Left cardiac atrium (tissue), 4 donors: ENCODE results near the gene ATP23. TPM values are rescaled to one million over a fixed set of nuclear protein-coding genes. Genes with fewer than 3 reads are reported as not detected.

Experiments
- ATAC-seq, 2 donors: fragments of 200-7000 bp; cut with Tn5 transposase; one replicate each; pipeline ENCODE4 v1.9.1; 2020; ENCODE audit warnings: mild to moderate bottlenecking in 2 of 2, moderate library complexity in 2 of 2
- DNase-seq: peaks from one replicate; pipeline ENCODE4 v3.0.0-alpha.2; 2020
- intact Hi-C, 2 donors: fragments of 100-400 bp; cut with DNase I; formaldehyde crosslinking; loops; one replicate each; pipeline versions ENCODE4 v1.14.1 to v1.15.1; 2022 to 2023
- total RNA-seq, 2 donors: library from RNA; stranded (reverse); fragmentation: NEBNext Ultra II Directional; extraction: Animal tissue kit (Norgen Biotek cat#: 25700); gene quantifications; one replicate each; pipeline ENCODE4 v1.2.1, GENCODE V29; 2021
- donor health status: DM: no; HTN: yes; CAD: no.
- donor health status: DM: no; HTN: yes; CAD: no; lungs with severe emphysema.
- donor health status: DM: yes; HTN: yes; CAD: no.
- donor health status: Dilated cardiomyopathy.

ATP23 gene
- total RNA-seq, 2 donors from 2014 or later, result 7.6 to 9.4 TPM

DNA sequence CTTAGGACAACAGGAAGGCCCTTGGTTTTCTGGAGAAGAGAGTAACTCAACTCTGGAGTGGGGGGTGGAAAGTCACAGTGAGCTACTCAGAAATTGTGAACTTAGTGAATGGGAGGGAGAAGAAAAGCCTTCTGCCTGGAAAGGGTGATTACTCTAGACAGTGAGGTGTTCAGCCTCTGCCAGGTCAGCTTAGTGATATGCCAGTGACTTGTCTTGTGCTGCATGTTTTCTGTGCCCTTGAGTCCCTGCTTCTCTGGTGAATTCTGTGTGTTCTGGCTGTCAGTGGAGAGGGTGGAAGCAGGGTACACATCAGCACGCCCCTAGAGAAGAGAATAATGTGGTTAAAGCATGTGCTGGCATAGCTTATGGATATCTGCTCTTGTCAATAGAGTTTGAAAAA is 13.4 kb downstream of the ATP23 start:
- intact Hi-C loops, result no loop called here
- no peak for ATAC-seq
- DNase-seq, result no peak

DNA sequence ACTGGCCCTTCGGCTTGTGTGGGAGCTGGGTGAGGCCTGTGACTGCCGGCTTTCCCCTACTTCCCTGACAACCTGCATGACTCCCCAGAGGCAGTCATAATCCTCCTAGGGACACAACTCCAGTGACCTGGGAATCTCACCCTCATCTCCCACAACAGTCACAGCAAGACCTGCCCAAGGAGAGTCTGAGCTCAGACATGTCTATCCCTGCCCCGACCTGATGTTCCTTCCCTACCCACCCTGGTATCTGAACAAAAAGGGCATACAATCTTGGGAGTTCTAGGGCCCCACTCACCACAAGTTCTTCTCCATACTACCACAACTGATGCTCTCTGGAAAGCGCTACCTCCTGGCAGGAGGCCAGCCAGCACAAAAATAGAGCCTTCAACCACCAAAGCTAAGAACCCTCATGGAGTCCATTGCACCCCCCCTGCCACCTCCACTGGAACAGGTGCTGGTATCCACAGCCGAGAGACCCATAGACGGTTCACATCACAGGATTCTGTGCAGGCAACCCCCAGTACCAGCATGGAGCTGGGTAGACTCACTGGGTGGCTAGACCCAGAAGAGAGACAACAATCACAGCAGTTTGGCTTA is 16.8 kb downstream of the ATP23 start:
- no peak for ATAC-seq
- no peak for DNase-seq
- intact Hi-C loops, result no loop called here

DNA sequence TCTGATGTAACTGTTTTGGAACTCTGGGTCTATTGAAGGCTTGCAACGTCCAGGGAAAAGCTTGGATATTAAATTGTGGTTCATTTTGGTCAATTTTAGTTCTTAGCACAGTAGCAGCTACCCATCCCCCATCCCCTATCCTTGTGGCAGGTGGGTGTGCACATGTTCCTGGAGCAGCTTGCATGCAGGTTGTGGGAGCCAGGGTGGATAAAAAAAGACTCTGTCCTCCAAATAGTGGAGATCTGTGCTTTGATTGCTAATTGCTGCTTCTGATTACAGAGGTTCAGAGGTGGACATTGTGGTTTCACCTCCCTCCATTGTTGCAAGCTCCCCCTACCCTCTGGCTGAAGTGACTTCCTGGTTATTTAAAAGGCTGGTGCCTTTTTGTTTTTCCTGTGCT is 23.1 kb downstream of the ATP23 start:
- ATAC-seq (no peak), DNase-seq (no peak)
- intact Hi-C loops, result no loop called here

DNA sequence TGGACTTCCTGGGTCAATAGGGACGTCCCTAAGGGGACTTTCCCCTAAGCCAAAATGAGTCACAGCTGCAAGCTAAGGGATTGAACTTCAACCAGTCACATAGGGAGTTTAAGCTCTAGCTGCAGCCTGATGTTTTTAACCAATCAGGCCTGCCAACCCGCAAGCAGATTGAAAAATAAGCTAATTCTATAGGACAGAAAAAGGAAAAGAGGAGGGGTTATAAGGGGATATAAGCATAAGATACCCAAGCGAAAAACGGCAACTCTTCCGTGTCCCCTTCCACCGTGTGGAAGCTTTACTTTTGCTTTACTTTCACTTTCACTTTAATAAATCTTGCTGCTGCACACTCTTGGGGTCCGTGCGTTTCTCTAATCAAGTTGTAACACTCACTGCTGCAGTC is 24.4 kb downstream of the ATP23 start:
- DNase-seq (no peak), ATAC-seq (no peak)
- intact Hi-C loops, result no loop called here

DNA sequence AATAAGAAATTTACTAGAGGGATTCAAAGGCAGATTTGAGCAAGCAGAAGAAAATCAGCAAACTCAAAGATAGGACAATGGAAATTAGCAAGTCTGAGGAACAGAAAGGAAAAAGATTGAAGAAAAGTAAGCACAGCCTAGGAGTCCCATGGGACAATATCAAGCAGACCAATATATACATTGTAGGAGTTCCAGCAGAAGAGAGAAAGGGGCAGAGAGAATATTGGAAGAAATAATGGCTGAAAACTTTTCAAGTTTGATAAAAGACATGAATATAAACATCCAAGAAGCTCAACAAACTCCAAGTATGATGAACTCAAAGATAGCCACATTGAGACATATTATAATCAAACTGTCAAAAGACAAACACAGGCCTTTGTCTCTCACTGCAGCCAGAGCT is 25.2 kb downstream of the ATP23 start:
- DNase-seq (no peak), ATAC-seq (no peak)
- intact Hi-C loops, result no loop called here

DNA sequence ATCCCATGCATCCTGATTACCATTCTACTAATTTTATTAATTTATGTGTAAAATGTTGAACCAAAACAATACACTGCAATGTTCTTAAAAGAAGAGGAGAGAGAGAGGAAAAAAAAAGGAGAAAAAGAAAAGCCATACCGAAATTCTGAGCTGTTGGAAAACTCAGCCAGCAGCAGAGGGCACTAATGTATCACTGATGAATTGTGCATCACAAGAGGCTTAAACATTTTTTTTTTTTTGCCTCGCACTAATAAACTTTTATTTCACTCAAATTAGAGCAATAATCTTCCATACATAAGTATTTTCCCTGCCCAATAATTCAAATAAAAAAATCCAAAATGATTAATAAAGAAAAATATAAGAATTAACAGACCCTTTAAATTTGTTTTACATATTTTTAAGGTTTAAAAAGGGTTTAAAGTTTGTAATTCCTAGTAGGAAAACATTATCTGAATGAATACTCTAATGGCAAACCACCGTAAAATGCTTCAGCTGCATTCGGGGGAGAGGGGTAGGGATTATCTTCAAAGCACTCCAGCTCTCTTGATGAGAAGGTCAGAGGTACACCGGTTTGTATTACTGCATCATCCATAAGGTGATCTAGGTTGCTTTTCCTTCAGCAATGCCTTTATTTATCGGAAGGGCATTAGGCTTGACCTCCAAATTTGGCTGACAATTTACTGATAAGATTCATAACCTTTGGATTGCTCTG is 41.9 kb downstream of the ATP23 start:
- DNase-seq, result peak; percentile 34
- ATAC-seq, result peak; percentile 34 to 36
- intact Hi-C loops, result loop anchor here in 1 of 2 donors (5.0 to 10.0 kb wide), 2 partner anchors 364 to 1181 kb away; no protein-coding TSS in a partner anchor

DNA sequence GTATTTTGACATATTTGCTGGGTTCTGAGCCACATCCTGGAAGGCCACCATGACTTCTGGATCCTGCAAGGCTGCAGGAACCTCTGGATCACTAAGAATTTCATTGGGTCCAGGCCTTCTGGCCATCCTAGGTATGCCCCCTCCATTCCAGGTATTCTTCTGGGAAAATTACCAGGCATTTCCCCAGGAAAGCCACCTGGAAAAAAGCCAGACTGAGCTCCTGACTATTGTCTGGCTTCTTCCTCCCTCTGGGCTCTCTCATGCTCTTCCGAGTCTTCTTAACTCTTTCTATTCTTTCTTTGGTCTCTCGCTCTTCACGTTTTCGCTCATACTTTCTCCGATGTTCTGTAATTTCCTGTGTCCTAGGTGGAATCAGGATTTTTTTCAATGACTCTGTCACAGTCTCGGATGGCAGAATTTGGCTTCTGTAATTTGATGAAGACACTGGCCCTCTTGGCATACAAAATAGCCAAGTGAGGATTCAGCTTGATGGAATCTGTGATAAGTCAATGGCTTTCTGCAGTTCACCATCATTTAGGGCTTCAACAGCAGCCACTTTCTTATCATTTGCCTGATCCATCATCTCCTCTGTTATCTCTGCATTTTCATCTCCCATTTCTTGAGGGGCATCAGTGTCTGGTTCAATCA is 42.6 kb downstream of the ATP23 start:
- DNase-seq (no peak), ATAC-seq (no peak)
- intact Hi-C loops, result loop anchor here in 1 of 2 donors (5.0 to 10.0 kb wide), 2 partner anchors 363 to 1181 kb away; no protein-coding TSS in a partner anchor

DNA sequence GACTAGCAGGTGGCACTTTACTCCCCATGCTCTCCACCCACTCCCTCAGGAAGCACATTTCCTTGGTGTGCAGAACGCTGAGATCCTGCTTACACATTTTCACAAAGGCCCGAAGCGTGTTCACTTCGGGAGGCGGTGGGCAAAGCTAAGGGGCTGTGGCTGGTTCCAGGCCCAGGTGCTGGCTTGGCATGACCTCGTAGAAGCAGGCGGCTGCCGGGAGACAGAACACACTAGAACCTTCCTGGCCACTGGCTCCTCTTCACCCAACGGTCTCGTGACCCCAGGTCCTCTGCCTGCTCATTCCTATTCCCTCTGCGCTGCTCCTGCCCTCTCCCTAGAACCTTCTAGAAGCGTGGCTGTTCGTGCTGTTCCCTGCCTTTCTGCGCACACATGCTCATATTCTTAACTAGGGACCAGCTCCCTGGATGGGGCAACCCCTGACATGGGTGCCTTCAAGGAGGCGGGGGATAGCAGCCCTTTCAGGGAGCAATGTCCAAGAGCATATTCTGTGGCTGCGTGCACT is 43.3 kb downstream of the ATP23 start:
- ATAC-seq (no peak), DNase-seq (no peak)
- intact Hi-C loops, result loop anchor here in 1 of 2 donors (5.0 to 10.0 kb wide), 3 partner anchors 363 to 1180 kb away; no protein-coding TSS in a partner anchor

DNA sequence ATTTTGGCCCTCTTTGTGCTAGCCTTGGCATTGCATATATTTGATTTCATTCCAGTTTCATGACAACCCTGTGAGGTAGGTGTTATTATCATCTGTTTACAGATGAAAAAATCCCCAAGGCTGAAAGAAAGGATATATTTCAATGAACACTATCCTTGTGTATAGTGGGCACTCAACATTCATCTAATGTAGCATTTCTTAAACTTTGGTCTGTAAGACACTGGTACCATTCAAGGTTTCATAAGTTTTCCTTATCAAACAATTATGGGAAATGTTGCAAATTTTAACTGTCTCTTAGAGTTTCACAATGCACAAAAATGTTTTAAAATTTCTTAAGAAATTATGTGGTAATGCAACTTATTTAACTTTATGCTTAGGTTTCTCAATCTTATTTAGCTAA is 44.3 kb downstream of the ATP23 start:
- DNase-seq (no peak), ATAC-seq (peak in 1 of 2 donors; percentile 34)
- intact Hi-C loops, result loop anchor here in 1 of 2 donors (5.0 to 10.0 kb wide), 2 partner anchors 1037 to 1179 kb away; no protein-coding TSS in a partner anchor

DNA sequence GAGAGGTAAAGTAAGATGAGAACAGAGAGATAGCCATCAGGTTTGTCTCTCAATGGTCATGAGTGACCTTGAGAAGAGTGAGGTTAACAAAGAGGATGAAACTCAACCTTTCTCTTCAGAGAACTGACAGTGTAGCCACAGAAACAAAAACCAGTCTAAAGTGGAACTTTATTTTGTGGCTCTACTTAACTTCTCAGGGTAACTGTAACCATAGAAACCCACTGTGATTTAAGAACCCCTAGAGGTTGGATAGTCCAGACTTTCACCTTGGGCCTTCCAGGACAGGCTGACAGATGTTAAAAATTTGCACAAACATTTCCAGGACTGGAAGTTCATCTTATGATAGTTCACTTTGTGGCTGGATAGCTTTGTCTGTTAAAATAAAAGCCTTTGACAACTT is 48.5 kb downstream of the ATP23 start:
- intact Hi-C loops, result loop anchor here in 1 of 2 donors (5.0 to 10.0 kb wide), 2 partner anchors 1032 to 1175 kb away; no protein-coding TSS in a partner anchor
- ATAC-seq (no peak), DNase-seq (no peak)

DNA sequence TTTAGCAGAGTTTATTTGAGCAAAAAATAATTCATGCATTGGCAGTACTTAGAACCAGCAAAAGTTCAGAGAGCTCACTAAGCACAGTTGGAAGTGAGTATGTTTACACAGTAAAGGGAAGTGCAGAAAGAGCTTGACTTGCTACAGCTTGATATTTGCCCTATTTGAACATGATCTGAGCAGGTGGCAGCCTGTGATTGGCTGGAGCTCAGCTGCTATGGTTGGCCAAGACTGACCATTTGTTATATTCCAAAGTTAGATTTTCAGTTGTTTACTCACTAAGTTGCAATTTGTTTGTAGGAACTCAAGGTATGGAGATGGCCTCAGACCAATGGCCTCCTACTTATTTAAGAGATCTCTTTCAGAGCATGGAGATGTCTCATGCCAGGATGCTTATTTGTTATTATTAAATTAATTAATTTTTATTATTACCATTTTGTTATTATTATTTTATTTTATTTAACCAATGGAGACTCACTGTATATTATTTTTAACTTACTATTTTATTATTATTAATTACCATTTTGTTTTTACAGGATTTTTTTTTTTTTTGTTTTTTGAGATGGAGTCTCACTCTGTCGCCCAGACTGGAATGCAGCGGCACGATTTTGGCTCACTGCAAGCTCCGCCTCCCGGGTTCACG is 49.0 kb downstream of the ATP23 start:
- intact Hi-C loops, result no loop called here
- ATAC-seq (no peak), DNase-seq (no peak)

DNA sequence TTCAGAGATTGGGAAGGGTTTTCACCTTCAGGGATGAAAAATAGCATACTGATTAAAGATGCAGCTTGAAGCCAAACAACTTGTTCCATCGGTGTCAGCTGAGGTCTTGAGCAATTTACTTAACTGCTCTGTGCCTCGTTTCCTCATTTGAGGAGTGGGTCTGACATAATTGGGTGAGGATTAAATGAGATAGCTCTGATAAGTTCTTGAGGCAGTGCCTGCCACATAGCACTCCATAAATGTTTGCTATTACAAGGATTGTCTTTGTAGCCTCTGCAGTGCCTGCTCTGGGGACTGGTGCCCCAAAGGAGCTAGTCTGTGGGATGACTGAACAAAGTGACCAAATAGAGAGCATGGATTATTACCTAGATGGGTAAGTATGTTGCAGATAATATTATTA is 50.6 kb downstream of the ATP23 start:
- ATAC-seq, result no peak
- intact Hi-C loops, result no loop called here

DNA sequence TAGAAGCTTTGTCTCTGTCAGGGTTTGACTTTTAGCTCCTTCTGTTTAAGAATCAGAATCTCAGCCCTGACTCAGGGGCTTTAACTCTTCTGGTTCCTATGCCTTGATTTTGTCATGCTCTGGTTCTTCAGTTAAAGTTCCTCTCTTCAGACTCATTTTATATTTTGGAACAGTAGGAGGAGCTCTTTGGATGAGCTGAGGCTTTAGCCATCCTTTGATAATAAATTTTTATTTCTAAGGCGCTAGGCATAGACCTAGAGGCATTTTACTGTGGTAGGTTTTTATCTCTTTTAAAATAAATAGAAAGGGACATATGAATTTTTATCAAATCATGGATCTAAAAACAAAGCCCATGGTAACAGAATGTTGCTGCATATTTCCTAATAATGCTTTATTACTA is 51.7 kb downstream of the ATP23 start:
- ATAC-seq (no peak), DNase-seq (no peak)
- intact Hi-C loops, result no loop called here

More for the DNA sequence above, 50.6 kb downstream of the ATP23 start:
- no peak for DNase-seq

DNA sequence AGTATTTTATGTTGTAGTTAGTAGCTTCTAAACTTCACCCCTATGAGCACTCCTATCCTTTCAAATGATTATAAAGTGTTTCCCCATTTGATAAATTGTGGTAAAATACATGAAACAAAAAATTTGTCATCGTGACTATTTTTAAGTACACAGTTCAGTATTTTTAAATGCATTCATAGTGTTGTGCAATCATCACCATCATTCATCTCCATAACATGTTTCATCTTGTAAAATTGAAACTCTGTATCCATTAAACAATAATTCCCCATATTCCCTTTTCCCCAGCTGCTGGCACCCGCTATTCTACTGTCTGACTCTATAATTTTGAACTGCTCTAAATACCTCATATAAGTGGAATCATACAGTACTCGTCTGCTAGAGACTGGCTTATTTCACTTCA is 52.5 kb downstream of the ATP23 start:
- ATAC-seq (no peak), DNase-seq (no peak)
- intact Hi-C loops, result no loop called here

DNA sequence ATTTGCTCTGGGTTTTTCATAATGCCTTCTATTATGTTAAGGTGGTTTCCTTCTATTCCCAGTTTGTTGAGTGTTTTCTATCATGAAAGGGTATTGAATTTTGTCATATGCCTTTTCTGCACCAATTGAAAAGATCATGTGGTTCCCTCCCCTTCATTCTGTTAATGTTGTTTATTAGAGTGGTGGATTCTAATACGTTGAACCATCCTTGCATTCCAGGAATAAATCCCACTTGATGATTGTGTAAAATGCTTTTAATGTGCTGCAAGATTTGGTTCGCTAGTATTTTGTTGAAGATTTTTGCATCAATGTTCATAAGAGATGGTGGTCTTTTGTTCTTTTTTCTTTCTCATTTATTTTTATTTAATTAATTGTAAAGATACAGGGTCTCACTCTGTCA is 55.2 kb downstream of the ATP23 start:
- no peak for DNase-seq
- no peak for ATAC-seq
- intact Hi-C loops, result no loop called here

DNA sequence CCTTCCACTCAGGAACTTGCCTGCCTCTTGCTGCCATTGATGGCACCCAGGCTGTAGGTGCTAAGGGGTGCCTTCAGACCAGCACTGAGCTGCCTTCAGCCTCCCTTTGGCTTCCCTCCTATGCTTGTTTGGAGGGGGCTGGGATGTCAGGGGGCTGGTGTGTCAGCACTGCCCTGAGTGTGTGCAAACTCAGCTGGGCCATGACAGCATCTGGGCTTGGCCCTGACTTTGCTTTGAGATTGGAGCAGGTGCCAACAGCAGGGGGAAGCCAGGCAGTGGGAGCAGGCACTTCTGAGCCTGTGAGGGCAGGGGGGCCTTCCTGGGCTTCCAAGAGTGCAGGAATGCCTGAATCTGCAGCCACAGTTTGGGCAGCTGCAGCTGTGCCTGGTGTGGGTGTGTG is 56.9 kb downstream of the ATP23 start:
- no peak for ATAC-seq
- DNase-seq, result no peak
- intact Hi-C loops, result no loop called here

DNA sequence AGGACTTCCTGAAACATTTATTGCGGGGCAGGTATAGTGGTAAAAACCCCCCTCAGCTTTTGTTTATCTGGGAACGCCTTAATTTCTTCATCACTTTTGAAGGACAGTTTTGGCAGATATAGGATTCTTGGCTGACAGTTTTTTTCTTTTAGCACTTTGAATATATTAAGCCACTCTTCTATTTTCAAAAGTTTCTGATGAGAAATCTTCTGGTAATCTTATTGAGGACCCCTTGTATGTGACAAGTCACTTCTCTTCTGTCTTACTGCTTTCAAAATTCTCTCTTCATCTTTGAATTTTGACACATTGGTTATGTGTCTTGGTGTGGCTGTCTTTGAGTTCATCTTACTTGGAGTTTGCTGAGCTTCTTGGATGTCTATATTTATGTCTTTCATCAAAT is 59.1 kb downstream of the ATP23 start:
- intact Hi-C loops, result no loop called here
- ATAC-seq (no peak), DNase-seq (no peak)

DNA sequence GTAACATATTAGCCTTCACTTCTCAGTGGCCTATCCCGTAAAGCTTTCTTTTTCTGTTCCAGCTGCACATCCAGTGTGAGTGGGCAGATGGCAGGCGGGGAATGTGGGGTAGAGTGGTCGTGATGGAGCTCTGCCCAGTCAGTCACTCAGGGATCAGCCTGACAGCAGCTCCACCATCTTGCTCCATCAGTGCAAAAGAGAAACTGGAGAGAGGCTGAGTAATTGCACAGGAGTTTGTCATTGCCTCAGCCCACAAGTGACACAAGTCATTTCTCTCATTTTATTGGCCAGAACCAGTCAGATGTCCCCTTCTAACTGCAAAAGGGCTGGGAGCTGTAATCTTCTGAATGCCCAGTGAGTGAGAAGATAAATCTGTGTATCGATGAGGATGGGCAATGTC is 66.5 kb downstream of the ATP23 start:
- DNase-seq, result no peak
- no peak for ATAC-seq
- intact Hi-C loops, result no loop called here

DNA sequence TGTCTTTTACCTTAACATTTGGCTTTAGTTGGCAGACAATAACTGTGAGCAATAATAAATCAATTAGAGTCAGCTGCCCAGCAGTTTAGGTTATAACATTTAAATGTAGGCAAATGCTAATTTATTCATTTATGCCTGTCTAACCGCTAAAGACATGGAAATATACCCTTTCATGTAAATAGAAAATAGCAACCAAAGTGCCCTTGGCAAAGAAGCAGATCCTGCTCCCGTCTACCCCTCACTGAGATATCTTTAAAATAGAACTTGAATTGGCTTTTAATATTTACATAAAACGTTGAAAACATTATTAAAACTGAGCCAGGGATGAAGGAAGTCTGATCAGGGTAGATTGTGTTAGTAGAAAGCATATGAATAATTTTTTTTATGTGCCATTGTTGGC is 67.3 kb downstream of the ATP23 start:
- ATAC-seq (no peak), DNase-seq (no peak)
- intact Hi-C loops, result no loop called here
